Measurements from ENCODE around the gene ACKR4.
"Not testable (repeated sequence)": the region's sequence is repeated elsewhere in the genome, so short reads cannot be mapped to it uniquely, and the experiment has no call there.

The ACKR4 gene

DNA sequence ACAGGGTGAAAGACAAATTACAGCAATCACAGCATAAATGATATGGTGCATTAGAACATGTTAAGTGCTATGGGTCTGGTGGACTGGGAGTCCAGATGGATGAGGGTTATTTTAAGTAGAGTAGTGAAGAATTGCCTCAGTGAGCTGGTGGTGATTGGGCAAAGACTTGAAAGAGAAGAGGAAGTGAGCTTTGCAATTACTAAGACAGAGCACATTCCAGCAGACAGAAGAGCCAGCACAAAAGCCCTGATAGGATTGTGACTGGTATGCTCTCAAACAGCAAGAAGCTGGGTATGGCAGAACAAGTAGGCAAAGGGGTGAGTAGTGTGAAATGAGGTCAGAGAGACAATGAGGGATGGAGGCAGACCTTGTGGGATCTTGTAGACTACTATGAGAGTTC is 2.1 kb upstream of the ACKR4 start:
- DNase-seq: no peak

DNA sequence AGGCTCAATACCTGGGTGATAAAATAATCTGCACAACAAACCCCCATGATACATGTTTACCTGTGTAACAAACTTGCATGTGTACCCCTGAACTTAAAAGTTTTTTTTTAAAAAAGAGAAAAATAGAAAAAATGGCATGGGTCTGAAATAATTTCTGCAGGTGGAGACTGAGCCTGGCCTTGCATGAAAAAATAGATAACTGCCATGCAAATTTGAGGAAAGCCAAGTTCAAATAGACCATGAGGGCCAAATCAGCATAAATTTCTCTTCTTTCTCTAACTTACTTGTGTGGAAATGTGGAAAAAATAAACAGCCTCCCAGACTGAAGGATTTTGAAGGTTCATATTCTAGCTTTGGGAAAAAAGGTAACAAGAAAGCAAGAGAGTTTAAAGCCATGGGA is 744 bp upstream of the ACKR4 start:
- DNase-seq: no peak

DNA sequence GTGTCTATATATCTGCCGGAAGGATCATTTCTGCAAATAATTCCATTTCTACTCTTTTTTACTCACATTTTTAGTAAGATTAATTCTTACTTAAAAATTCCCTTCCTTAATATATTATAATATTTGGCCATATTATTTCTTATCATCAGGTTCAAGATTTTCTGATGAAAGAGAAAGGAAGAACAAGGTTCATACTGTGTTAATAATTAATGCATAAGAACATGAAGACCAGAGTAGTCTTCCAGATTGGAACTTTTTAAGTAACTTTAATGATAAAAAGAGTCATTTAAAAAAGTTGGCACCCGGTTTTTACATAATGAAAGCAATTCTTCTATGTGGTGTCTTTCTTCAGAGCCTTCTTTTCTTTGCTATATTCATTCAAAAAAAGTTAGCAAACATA is 590 bp downstream of the ACKR4 start:
- DNase-seq: no peak

DNA sequence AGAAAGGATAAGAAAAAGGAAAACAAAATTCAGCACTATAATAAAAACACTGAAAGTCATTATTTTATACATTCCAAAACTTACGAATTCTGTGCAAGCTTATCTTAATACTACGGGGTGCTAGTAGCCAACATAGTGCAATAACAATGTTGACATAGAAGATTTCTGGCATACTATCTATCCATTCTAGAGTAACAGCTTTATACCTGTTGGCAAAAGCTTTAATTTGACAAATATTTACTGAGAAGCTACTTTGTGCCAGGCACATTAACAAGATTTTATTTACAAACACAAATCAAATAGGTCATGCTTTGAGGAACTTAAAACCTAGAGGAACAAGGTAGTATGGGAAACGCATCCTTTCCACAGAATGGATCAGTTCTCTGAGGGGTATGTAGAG is 1.1 kb downstream of the ACKR4 start:
- no peak for DNase-seq

DNA sequence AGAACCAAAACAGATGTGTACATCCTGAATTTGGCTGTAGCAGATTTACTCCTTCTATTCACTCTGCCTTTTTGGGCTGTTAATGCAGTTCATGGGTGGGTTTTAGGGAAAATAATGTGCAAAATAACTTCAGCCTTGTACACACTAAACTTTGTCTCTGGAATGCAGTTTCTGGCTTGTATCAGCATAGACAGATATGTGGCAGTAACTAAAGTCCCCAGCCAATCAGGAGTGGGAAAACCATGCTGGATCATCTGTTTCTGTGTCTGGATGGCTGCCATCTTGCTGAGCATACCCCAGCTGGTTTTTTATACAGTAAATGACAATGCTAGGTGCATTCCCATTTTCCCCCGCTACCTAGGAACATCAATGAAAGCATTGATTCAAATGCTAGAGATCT is 3.5 kb downstream of the ACKR4 start:
- DNase-seq: not testable (repeated sequence)

DNA sequence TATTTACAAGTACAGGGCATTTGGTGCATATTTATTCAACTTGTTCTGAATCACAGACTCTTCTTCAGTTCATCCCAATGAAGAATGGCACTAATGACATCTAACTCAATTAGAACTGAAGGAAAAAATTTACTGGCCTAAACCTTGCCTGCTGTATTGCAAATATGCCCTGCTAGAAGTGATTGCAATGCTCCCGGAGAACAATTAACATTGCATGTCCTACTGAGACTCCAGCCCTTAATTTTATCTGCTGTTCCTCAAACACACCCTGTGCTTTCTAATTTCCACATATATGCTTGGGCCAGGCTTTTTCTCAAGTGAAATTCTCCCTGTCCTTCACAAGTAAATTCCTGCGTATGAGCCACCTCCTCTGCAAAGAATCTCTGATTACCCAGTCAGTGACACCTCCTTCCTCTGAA is 8.3 kb downstream of the ACKR4 start:
- no peak for DNase-seq

DNA sequence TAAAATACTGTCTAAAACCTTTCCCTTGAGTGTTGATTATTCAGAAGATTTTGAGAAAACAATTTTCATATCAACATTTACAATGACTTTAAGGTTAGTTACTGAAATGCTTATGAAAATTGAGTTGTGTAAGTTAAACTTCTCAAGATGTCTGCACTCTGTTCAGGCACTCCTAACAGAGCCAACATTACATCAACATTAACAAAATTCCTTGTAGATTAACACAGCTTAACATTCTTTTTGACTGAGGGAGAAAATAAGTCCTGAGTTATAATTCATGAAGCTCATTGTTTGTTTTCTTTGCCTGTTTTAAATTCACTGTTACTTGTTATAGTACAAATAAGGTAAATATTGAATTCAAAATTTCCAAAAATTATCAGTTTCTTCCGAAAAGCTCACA is 9.0 kb downstream of the ACKR4 start:
- DNase-seq: no peak

DNA sequence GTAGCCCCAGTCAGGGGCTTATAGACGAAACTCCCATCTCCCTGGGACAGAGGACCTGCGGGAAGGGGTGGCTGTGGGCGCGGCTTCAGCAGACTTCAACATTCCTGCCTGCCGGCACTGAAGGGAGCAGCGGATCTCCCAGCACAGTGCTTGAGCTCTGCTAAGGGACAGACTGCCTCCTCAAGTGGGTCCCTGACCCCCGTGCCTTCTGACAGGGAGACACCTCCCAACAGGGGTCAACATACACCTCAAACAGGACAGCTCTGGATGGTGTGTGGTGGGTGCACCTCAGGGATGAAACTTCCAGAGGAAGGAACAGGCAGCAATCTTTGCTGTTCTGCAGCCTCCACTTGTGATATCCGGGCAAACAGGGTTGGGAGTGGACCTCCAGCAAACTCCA is 9.6 kb downstream of the ACKR4 start:
- not testable (repeated sequence) for DNase-seq

DNA sequence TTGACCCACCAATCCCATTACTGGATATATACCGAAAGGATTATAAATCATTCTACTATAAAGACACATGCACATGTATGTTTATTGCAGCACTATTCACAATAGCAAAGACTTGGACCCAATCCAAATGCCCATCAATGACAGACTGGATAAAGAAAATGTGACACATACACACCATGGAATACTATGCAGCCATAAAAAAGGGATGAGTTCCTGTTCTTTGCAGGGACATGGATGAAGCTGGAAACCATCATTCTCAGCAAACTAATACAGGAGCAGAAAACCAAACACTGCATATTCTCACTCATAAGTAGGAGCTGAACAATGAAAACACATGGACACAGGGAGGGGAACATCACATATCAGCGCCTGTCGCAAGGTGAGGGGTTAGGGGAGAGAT is 18.2 kb downstream of the ACKR4 start:
- not testable (repeated sequence) for DNase-seq

DNA sequence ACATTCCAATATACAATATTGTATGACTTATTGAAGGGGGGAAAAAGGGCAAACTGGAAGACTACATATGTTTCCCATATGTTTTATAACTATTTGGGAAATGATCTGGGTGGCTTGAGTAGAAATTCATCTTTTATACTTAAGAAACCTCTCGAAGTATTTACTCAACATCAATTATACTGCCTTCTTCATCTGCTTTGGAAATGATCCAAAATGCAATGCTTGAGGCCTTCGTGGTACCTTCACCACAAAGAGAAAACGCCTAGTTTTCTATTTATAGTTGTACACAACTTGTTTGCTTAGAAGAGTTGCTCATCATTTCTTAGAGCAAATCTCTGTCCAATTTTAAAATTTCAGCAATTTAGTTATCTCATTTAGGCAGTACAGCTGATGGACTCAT is 18.8 kb downstream of the ACKR4 start:
- DNase-seq: no peak

DNA sequence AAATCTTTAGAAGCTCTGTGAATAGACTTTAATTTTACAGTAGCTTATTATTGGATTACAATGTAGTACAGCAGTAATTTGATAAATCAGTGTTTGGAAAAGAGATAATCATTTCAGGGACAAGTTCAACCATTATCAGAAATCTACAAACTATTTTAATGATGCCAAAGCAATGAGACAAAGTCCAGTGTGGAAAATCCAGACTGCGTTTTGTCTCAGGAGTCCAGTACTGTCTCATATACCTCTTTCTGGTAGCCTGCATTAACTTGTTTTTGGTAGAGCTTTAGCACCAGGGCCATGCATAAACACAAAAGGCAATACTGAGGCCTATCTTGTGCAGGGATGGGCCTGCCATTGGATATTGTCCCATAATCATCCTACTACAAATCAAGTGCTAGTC is 19.7 kb downstream of the ACKR4 start:
- DNase-seq: no peak

DNA sequence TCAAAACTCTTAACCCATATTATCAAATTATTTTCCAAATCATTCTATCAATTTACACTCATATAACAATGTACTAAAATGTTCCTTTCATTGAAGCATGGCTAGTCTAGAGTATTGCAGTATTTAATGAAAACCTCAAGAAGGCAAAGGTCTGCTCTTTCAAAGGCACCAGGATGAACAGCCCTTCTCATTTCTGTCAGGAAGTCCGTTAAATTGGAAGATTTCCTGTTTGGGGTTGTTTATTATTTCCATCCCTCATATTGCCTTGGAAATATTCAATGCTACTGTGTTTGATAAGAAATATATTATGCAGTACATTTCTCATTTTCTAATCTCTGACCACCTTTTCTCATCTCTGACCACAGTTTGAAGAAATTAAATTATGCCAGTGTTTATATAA is 25.1 kb downstream of the ACKR4 start:
- no peak for DNase-seq

DNA sequence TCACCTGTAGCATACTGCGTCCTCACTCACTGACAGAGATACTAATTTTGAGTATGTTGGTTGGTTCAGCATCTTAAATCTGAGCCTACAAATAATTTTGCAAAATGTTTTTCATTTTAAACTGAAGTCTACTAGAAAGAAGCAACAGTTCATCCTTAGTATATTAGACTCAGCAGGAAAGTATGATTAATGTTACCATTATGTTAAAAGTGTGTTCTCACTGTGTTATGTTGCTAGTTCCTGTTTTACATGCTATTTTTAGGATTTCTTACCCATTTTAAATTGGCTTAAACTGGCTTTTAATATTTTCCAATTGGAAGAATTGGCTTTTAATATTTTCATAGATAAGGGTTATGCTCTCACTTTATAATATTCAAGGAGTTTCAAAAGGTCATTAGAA is 25.7 kb downstream of the ACKR4 start:
- DNase-seq: no peak

DNA sequence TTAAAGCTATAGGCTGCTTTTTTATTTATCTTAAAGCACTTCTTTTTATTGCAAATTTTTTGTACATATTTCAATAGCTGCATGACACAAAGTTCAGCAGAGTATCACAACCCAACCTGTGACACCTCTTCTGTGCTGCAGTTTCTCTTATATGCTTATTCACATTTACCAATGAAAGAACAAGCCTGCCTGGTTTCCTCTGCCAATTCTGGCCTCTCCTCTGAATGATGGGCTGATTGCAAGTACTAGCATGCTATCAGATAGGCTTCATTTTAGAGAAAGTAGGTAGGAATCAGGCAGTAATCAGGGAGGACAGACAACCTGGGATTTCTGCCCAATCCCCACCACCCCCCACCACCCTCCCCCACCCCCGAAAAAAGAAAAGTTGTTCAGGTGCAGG is 26.6 kb downstream of the ACKR4 start:
- no peak for DNase-seq

DNA sequence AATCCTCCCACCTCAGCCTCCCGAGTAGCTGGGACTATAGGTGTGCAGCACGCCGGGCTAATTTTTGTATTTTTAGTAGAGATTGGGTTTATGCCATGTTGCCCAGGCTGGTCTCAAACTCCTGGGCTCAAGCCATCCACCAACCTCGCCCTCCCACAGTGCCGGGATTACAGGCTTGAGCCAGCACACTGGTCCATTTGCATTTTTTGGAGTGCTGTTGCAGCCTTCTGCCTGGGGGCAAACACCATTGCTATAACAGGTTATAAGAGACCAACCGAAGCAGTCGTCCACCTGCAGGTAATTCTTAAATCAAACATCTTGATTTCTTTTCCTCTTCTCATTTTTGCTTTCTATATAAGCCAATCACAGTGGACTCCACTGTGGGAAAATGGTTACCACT is 27.7 kb downstream of the ACKR4 start:
- no peak for DNase-seq

DNA sequence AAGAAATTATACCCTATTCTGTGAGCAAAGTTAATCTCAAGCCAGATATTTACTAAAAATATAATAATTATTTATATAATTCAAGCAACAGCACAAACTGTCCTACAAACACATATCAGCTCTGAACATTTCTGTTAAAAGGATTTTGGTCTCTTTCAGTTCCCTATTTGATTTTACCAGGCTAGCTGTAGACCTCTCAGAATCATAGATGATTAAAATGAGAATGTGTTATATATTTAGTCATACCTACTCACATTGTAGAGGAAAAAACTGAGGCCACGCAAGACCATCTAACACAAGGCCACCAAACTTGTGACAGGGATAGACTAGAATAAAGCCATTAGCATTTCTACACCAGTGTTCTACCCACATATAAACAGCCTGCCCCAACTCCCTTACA is 28.5 kb downstream of the ACKR4 start:
- DNase-seq: no peak

DNA sequence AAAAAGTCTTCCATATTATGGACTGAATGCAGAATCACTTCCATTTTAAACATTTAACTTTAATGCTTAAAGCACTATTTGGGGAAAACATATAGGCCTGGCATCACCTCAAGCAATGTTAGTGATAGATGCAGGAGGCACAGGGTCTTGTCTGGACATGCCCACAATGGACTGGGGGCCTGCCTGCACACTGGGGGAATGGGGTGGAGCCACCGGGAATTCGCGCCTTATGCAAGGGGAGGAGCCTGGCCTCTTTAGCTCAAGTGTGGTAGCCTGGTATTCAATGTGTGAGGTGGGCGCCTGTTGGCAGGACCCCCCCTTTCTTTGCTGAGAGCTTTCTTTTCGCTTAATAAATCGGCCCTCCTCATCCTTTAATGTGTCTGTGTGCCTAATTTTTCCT is 29.9 kb downstream of the ACKR4 start:
- no peak for DNase-seq

DNA sequence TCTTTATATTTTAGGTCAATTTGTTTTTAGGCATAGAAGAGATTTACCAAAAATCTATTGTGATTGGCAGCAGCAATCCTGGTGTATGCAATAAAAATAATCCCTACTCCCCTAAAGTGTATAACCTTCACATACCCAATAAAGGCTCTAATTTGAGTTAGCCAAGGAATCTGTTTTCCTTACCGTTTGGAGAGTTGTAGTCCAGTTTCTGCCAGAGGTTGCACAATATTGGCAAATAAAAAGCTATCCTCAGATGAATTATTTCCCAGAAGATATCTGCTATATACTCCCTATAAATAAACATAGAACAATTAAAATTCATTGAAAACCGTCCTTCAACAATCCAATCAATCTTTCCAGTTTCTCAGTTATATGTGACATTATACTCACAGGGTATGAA is 31.1 kb downstream of the ACKR4 start:
- DNase-seq: no peak

DNA sequence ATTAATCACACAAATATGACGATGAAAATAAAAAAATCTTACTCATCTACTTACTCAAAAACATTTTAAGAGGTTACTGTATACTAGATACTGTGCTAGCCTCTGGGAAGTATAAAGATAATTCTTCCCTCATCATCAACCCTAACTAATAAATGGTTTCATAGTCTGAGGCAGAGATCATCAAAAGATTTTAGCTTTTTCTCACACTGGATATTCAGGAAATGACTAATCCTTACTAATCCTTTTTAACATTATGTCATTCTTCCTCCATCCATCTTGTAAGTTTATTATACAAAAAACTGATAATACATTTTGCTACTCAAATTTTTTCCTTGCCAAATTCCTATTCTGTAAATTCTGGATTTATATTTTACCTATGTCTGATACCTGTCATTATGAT is 32.9 kb downstream of the ACKR4 start:
- no peak for DNase-seq

DNA sequence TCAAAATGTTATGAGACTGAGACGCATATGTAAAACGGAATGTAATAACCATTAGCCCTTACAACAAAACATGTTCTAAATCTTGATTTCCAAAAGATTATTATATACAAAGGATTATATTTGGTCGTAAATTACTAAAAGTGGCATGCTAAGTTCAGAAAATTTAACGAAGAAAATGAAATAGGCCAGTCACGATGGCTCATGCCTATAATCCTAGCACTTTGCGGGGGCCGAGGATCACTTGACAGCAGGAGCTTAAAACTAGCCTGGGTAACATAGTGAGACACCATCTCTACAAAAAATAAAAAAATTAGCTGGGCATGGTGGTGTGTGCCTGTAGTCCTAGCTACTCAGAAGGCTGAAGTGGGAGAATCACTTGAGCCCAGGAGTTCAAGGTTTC is 33.5 kb downstream of the ACKR4 start:
- DNase-seq: no peak

DNA sequence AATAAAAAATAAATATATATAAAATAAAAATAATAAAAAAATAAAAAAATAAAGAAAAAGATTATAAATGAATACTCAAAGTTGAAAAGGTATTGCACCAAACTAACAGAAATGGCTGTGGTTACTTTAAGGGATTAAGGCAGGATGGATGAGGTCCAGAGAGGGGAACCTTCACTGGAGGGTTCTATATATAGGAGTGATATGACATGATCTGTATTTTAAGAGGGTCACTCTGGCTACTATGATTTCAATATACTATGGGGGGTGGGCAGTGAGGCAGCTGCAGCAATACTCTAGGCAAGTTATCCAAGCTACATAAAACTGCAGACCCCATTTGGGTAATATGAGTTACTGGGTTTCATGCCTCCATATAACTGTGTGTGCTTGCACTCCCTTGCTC is 38.0 kb downstream of the ACKR4 start:
- DNase-seq: no peak

DNA sequence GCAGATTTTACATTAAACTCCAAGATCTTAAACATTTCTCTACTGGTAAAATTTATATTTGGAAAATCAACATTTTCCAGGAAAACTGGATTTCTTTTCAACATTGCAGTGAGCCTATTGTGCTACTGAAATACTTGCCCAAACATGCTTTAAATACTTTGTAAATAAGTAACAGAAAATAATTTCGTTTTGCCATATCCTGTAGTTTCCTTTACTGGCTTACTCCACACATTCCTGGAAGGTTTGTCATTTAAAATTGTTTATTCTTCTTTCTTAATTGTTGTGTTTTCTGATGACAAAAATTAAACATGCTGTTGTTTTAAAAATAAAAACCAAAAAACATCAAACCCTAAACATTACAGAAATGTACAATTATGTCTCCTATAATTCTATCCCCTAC is 40.5 kb downstream of the ACKR4 start:
- no peak for DNase-seq

DNA sequence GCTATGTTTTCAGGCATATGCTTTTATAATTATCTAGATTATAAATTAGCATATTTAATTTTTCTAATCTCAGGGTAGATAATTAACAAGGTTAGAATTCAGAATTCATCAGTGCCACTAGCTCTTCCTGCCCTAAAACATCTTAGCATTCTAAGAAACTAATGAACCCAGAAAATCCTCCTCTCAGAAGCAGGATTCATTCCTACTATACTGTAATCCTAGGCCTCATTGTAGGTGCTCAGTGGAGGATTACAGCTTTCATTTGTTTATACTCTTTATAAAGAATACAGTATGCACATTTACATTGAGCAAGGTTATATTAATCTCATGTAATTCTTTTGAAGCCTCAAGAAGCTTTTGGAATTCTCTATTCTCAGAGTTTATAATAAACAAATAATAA is 41.6 kb downstream of the ACKR4 start:
- no peak for DNase-seq

DNA sequence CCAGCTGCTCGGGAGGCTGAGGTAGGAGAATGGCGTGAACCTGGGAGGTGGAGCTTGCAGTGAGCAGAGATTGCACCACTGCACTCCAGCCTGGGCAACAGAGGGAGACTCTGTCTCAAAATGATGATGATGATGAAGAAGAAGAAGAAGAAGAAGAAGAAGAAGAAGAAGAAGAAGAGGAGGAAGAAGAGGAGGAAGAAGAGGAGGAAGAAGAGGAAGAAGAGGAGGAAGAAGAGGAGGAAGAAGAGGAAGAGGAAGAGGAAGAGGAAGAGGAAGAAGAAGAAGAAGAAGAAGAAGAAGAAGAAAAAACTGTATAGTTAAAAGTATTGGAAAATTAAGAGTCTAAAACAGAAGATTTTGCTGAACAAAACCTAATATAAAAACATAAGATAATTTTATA is 44.4 kb downstream of the ACKR4 start:
- not testable (repeated sequence) for DNase-seq

DNA sequence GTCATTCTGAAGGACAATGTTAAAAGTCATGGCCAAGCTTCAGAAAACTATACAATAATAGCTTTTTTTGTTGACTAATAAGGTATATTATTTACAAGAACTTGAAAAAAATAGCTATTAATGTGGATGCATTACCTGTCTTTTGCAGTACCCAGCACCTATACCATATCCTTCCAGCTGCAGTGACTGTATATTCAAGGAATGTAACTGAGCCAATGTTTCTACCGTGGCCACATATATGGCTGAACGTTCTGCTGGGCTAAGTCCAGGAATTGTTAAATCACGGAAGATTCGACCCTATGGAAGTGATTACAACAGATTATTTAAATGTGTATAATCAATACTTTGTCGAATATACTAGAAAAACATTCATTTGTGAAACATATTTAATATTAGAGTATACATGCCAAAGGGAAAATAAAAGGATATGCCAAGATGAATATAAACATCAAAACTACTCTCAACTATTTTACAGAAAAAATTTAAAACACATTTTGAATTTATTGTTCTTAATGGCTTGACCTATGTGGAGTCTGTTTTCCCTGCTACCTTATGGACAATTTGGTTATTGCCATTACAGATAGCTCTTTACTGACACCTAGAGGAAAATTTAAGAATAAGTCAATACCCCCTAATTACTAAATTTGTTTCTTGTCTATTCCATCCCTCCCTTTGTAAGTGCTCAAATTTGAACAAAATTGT is 44.9 kb downstream of the ACKR4 start:
- peak; percentile 50 for DNase-seq

DNA sequence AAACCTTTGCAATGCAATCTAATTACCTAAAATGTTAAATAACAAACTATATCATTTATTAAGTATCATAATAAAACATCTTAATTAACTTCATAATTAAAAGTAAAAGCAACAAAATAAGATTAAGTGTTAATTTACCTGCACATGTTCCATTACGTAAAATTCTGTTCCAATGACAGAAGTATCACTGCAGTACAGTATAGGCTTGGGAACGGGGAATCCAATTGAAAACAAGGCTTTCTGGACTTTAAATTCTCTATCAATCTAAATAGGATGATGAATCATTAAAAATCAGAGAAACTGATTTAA is 45.4 kb downstream of the ACKR4 start:
- no peak for DNase-seq
